NCI-H446 (cell line): Measurements from ENCODE around the gene RIBC1.
A peak's percentile ranks its signal among the peaks of the same experiment; 100 is the strongest.
"Not testable (repeated sequence)": the region's sequence is repeated elsewhere in the genome, so short reads cannot be mapped to it uniquely, and the experiment has no call there.

Experiments
- DNase-seq, 2 experiments: peaks; one replicate each; lab custom pipeline; 2025; lab: John Stamatoyannopoulos, UW

The RIBC1 gene

GRCh38 chrX:53422861-53423306 is at the start of gene RIBC1:
Gene RIBC1, plus strand, starts transcription at chrX:53422873. Its CDS starts 3,404 bp downstream, at chrX:53426277.
- no peak for DNase-seq

- DNase-seq: no peak
Measured at GRCh38 chrX:53373307-53373706, 49.4 kb upstream of the RIBC1 start.

GRCh38 chrX:53374222-53374820 is 48.4 kb upstream of the RIBC1 start:
- DNase-seq: no peak

- no peak for DNase-seq
Measured at GRCh38 chrX:53374923-53375322, 47.8 kb upstream of the RIBC1 start.

- no peak for DNase-seq
Measured at GRCh38 chrX:53376888-53377287, 45.8 kb upstream of the RIBC1 start.

GRCh38 chrX:53377464-53377863 is 45.2 kb upstream of the RIBC1 start:
- DNase-seq: no peak

GRCh38 chrX:53379008-53379710 is 43.5 kb upstream of the RIBC1 start:
- DNase-seq: no peak

- no peak for DNase-seq
Measured at GRCh38 chrX:53379747-53380146, 42.9 kb upstream of the RIBC1 start.

- DNase-seq: peak in 1 of 2 experiments; percentile 21
Measured at GRCh38 chrX:53383376-53384076, 39.1 kb upstream of the RIBC1 start.

- DNase-seq: no peak
Measured at GRCh38 chrX:53395605-53396298, 26.9 kb upstream of the RIBC1 start.

- DNase-seq: no peak
Measured at GRCh38 chrX:53398216-53398615, 24.5 kb upstream of the RIBC1 start.

- no peak for DNase-seq
Measured at GRCh38 chrX:53403535-53403934, 19.1 kb upstream of the RIBC1 start.

- no peak for DNase-seq
Measured at GRCh38 chrX:53412446-53412845, 10.2 kb upstream of the RIBC1 start.

- not testable (repeated sequence) for DNase-seq
Measured at GRCh38 chrX:53420351-53420750, 2.3 kb upstream of the RIBC1 start.

- DNase-seq: no peak
Measured at GRCh38 chrX:53421125-53421524, 1.5 kb upstream of the RIBC1 start.

- DNase-seq: no peak
Measured at GRCh38 chrX:53421772-53422085, 944 bp upstream of the RIBC1 start.

- peak; percentile 89 to 97 for DNase-seq
Measured at GRCh38 chrX:53422086-53422860, 400 bp upstream of the RIBC1 start, which contains the start of gene SMC1A. Gene SMC1A, minus strand, starts transcription at chrX:53422654. Its CDS starts 54 bp downstream, at chrX:53422600.

- no peak for DNase-seq
Measured at GRCh38 chrX:53429755-53430154, 7.1 kb downstream of the RIBC1 start.

GRCh38 chrX:53430231-53430630 is 7.6 kb downstream of the RIBC1 start:
- no peak for DNase-seq

- DNase-seq: peak; percentile 14 to 84
Measured at GRCh38 chrX:53433651-53434639, 11.3 kb downstream of the RIBC1 start, which contains the start of gene HSD17B10. Gene HSD17B10, minus strand, starts transcription at chrX:53434370. Its CDS starts 25 bp downstream, at chrX:53434345.
